Mesenchymal stem cell (in vitro differentiated cells and primary cell): Measurements from ENCODE around the gene MRGPRF.

ENCODE experiments used
- DNase-seq: peaks from one replicate; pipeline ENCODE4 v3.0.0-alpha.2; 2013
- H2AFZ ChIP-seq: one replicate; pipeline ENCODE4 v1.6.1; 2013; ENCODE audit warnings: low read depth, mild to moderate bottlenecking, control low read depth, inconsistent platforms, low read length, moderate library complexity
- H2AK5ac ChIP-seq: 2 replicates; pipeline ENCODE4 v1.6.1; 2013; ENCODE audit warnings: low read length, moderate library complexity, mild to moderate bottlenecking, inconsistent platforms; ENCODE audit not compliant: severe bottlenecking
- H2BK120ac ChIP-seq: one replicate; pipeline ENCODE4 v1.6.1; 2013; ENCODE audit warnings: low read depth, mild to moderate bottlenecking, inconsistent platforms, low read length, moderate library complexity
- H2BK12ac ChIP-seq, 2 experiments: one replicate each; pipeline ENCODE4 v1.6.1; 2013; ENCODE audit warnings: inconsistent platforms in 2 of 2, low read length in 2 of 2, mild to moderate bottlenecking in 2 of 2, moderate library complexity in 2 of 2, control low read depth in 1 of 2
- H2BK15ac ChIP-seq: one replicate; pipeline ENCODE4 v1.6.1; 2013; ENCODE audit warnings: mild to moderate bottlenecking, low read depth, inconsistent platforms; ENCODE audit not compliant: poor library complexity, severe bottlenecking
- H2BK5ac ChIP-seq: 2 replicates; pipeline ENCODE4 v1.6.1; 2013; ENCODE audit warnings: low read depth, mild to moderate bottlenecking, low read length, control low read depth, inconsistent platforms; ENCODE audit not compliant: poor library complexity, severe bottlenecking
- H3K14ac ChIP-seq, 2 experiments: one replicate each; pipeline ENCODE4 v1.6.1; 2013; ENCODE audit warnings: inconsistent platforms in 2 of 2, low read length in 2 of 2, control low read depth in 1 of 2, mild to moderate bottlenecking in 1 of 2, moderate library complexity in 1 of 2
- H3K18ac ChIP-seq, 2 experiments: one replicate each; pipeline ENCODE4 v1.6.1; 2013; ENCODE audit warnings: inconsistent platforms in 2 of 2, low read length in 2 of 2, control low read depth in 1 of 2, low read depth in 1 of 2, mild to moderate bottlenecking in 1 of 2
- H3K23ac ChIP-seq, 2 experiments: one replicate each; pipeline ENCODE4 v1.6.1; 2013; ENCODE audit warnings: inconsistent platforms in 2 of 2, low read length in 2 of 2, mild to moderate bottlenecking in 2 of 2, moderate library complexity in 2 of 2, control low read depth in 1 of 2
- H3K27ac ChIP-seq: 2 replicates; pipeline ENCODE4 v1.5.1; 2013; ENCODE audit warnings: mild to moderate bottlenecking, moderate library complexity, low read length, control low read depth, inconsistent platforms; ENCODE audit not compliant: poor library complexity, severe bottlenecking
- H3K27me3 ChIP-seq, 2 experiments: 2 replicates each; pipeline versions ENCODE4 v1.6.1 to v1.7.0; 2013; ENCODE audit warnings: low read length in 2 of 2, mild to moderate bottlenecking in 2 of 2, moderate library complexity in 2 of 2, control low read depth in 1 of 2, inconsistent platforms in 1 of 2; ENCODE audit not compliant: control insufficient read depth in 1 of 2, insufficient read depth in 1 of 2
- H3K36me3 ChIP-seq, 2 experiments: 2 replicates each; pipeline versions ENCODE4 v1.6.1 to v1.7.0; 2013; ENCODE audit warnings: low read length in 2 of 2, control low read depth in 1 of 2, inconsistent platforms in 1 of 2, low read depth in 1 of 2, mild to moderate bottlenecking in 1 of 2; ENCODE audit not compliant: insufficient read depth in 2 of 2, control insufficient read depth in 1 of 2
- H3K4ac ChIP-seq, 2 experiments: one replicate each; pipeline ENCODE4 v1.6.1; 2013; ENCODE audit warnings: inconsistent platforms in 2 of 2, low read length in 2 of 2, mild to moderate bottlenecking in 2 of 2, moderate library complexity in 2 of 2, control low read depth in 1 of 2, low read depth in 1 of 2
- H3K4me1 ChIP-seq: 2 replicates; pipeline ENCODE4 v1.6.1; 2013; ENCODE audit warnings: low read depth, low read length, control low read depth; ENCODE audit not compliant: control insufficient read depth, insufficient read depth
- H3K4me2 ChIP-seq: 2 replicates; pipeline ENCODE4 v1.6.1; 2013; ENCODE audit warnings: low read length, mild to moderate bottlenecking, inconsistent platforms; ENCODE audit not compliant: poor library complexity, severe bottlenecking
- H3K4me3 ChIP-seq, 2 experiments: 2 replicates each; pipeline versions ENCODE4 v1.5.1 to v1.7.0; 2013; ENCODE audit warnings: low read length in 2 of 2, mild to moderate bottlenecking in 2 of 2, control low read depth in 1 of 2, low read depth in 1 of 2; ENCODE audit not compliant: insufficient read depth in 1 of 2
- H3K79me1 ChIP-seq: replicated peaks from 2 replicates; pipeline ENCODE4 v1.6.1; 2013; ENCODE audit warnings: mild to moderate bottlenecking, control low read depth, low read length, inconsistent platforms; ENCODE audit not compliant: poor library complexity, severe bottlenecking
- H3K9ac ChIP-seq: 2 replicates; pipeline ENCODE4 v1.7.0; 2013; ENCODE audit warnings: mild to moderate bottlenecking, low read length, moderate library complexity
- H3K9me3 ChIP-seq: 2 replicates; pipeline ENCODE4 v1.7.0; 2013; ENCODE audit warnings: mild to moderate bottlenecking, low read length; ENCODE audit not compliant: control insufficient read depth
- H4K8ac ChIP-seq: one replicate; pipeline ENCODE4 v1.6.1; 2013; ENCODE audit warnings: inconsistent platforms, mild to moderate bottlenecking, low read length, moderate library complexity
- H4K91ac ChIP-seq: one replicate; pipeline ENCODE4 v1.6.1; 2013; ENCODE audit warnings: mild to moderate bottlenecking, low read length, inconsistent platforms
- WGBS: methylation state at CpG from one replicate; pipeline ENCODE4 v1.1.7; 2013; ENCODE audit warnings: mixed read lengths; 5-methylcytosine and 5-hydroxymethylcytosine counted together

The MRGPRF gene

DNA sequence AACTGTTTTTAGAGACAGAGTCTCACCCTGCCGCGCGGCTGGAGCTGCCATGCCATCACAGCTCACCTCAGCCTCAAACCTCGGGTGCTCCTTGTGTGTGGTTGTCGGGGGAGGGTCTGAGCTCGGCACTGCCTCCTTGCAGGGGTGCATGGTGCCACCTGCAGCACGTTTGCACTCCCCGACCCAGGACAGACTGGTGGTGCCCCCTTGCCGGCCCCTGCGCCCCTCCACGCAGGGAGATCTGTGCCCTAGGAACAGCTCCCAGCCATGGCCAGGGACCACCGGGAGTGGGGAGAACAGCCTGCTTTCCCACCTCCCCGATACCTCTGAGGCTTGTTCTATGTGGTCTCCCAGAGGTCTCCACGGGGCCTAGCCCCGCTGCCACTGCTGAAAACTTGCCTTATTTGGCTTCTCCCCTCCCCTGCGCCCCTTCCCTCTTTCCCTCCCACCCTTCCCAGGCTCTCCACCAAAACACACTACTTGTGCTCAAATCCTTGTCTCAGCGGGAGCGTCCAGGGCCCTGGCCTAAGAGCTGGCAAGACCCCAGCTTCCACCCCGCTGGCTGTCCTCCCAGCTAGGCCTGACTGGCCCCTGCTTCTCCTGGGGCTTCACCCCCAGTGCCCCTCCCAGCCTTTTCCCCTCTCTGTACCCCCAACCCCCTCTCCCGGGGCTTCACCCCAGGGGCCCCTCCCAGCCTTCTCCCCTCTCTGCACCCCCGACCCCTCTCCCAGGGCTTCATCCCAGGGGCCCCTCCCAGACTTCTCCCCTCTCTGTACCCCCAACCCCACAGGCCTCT lies 22.3 kb upstream of the MRGPRF start:
- Histone ChIP-seq H3K18ac (no peak overlapping the region), H3K4me2 (no peak overlapping the region), H3K36me3 (no peaks in the 10 kb centered on the region), H3K4ac (no peak overlapping the region), H3K4me1 (peaks cover 18% of the 10 kb centered on the region), H3K27ac (no peak overlapping the region), H2BK12ac (no peak overlapping the region), H2AK5ac (no peak overlapping the region), H3K27me3 (peaks cover 0 to 13% of the 10 kb centered on the region in 2 experiments), H2BK5ac (no peak overlapping the region), H3K14ac (no peak overlapping the region), H3K79me1 (no peaks in the 10 kb centered on the region), H3K9ac (peak overlapping the region; percentile 9), H2AFZ (no peak overlapping the region), H3K9me3 (no peaks in the 10 kb centered on the region), H2BK15ac (no peak overlapping the region), H4K8ac (no peak overlapping the region), H3K23ac (no peak overlapping the region), H3K4me3 (no peak overlapping the region), H2BK120ac (no peak overlapping the region), H4K91ac (no peak overlapping the region)
- DNase-seq, result no peak
- WGBS, result 84% methylated on average over 21 of the region's 21 CpGs

DNA sequence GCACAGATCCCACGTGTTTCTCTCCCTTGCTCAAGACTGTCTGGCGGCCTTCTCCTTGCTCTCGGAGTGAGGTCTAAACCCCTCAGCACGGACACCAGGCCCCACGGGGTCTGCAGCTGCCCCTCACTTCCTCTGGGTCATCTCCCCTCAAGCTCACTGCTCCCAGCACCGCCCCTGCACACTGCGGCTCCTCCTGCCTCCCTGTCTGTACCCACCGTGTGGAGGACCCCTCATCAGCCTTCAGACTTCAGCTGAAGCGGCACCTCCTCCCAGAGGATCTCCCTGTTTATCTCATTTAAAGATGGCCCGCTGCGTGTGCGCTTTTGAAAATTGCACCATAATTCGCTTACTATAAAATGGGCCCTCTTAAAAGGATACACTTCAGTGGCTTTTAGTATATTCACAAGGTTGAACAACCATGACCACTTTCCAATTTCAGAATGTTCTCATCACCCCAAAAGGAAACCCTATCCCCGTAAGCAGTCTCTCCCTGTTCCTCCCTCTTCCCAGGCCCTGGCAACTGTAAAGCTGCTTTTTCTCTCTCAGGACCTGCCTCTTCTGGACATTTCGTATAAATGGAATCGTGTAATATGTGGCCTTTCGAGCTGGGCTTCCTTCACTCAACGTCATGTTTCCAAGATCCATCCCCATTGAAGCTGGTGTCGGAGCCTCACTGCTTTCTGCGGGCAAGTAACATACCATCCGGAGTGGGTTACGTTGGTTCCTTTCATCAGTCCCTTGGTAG lies 21.2 kb upstream of the MRGPRF start:
- Histone ChIP-seq H3K27me3 (peaks cover 0 to 13% of the 10 kb centered on the region in 2 experiments), H3K23ac (no peak overlapping the region), H3K79me1 (no peaks in the 10 kb centered on the region), H3K27ac (no peak overlapping the region), H2BK12ac (no peak overlapping the region), H2AFZ (no peak overlapping the region), H4K91ac (no peak overlapping the region), H3K4ac (no peak overlapping the region), H3K36me3 (no peaks in the 10 kb centered on the region), H3K9me3 (no peaks in the 10 kb centered on the region), H2BK120ac (no peak overlapping the region), H3K9ac (no peak overlapping the region), H3K4me3 (no peak overlapping the region), H4K8ac (no peak overlapping the region), H2AK5ac (no peak overlapping the region), H3K14ac (no peak overlapping the region), H2BK15ac (no peak overlapping the region), H3K18ac (no peak overlapping the region), H3K4me1 (peaks cover 14% of the 10 kb centered on the region), H3K4me2 (no peak overlapping the region), H2BK5ac (no peak overlapping the region)
- 88% methylated on average over 20 of the region's 22 CpGs for WGBS
- no peak for DNase-seq

DNA sequence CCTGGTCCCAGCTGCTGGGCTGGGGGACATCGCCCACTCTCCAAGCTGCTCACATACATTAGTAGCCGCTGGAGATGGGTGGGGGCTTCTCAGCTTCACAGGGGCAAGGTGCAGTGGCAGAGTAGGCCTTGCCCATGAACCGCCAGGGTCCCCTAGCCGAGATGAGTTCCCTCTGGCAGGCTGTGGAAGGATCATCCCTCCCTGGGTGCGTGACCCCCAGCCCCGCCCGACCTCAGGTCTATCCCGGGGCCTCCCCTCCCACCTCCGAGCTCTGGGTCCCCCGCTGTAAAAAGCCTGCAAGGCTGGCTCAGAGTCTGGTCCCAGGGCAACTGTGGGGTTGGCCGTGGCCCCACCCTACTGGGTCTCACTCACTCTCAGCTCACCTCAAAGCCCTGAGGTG lies 20.4 kb upstream of the MRGPRF start:
- Histone ChIP-seq H3K4ac (no peak overlapping the region), H3K23ac (no peak overlapping the region), H3K4me2 (no peak overlapping the region), H3K36me3 (no peaks in the 10 kb centered on the region), H3K9me3 (no peaks in the 10 kb centered on the region), H3K4me3 (no peak overlapping the region), H2BK12ac (no peak overlapping the region), H2BK15ac (no peak overlapping the region), H3K27ac (no peak overlapping the region), H2BK5ac (no peak overlapping the region), H4K91ac (no peak overlapping the region), H3K18ac (no peak overlapping the region), H4K8ac (no peak overlapping the region), H2AK5ac (no peak overlapping the region), H2AFZ (no peak overlapping the region), H3K4me1 (peaks cover 14% of the 10 kb centered on the region), H2BK120ac (no peak overlapping the region), H3K9ac (no peak overlapping the region), H3K14ac (peak overlapping the region in 1 of 2 experiments; percentile 19), H3K27me3 (peaks cover 0 to 13% of the 10 kb centered on the region in 2 experiments), H3K79me1 (no peaks in the 10 kb centered on the region)
- WGBS, result 93% methylated on average over 11 of the region's 11 CpGs
- no peak for DNase-seq

DNA sequence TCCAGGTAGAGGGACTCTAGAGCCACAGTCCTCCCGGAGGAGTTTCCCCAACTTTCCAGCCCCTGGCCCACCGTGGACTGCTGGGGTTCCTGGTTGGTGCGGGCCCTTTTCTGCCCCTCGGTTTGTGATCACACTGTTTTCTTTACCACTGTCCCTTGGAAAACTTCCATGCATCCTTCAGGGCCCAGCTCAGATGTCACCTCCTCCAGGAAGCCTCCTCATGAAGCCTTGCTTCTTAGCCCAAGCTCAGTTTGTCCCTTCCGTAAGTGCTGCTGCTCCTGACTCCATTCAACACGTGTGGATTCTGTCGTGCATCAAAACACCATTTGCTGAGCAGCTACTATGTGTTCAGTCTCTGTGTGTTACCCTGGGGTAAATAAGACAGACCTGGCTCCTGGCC lies 19.8 kb upstream of the MRGPRF start:
- Histone ChIP-seq H3K27ac (no peak overlapping the region), H4K91ac (no peak overlapping the region), H2AK5ac (no peak overlapping the region), H3K23ac (no peak overlapping the region), H3K4me2 (no peak overlapping the region), H2BK5ac (no peak overlapping the region), H3K14ac (no peak overlapping the region), H3K9ac (no peak overlapping the region), H3K18ac (no peak overlapping the region), H2BK12ac (no peak overlapping the region), H4K8ac (no peak overlapping the region), H3K27me3 (peaks cover 0 to 13% of the 10 kb centered on the region in 2 experiments), H2BK15ac (no peak overlapping the region), H3K79me1 (no peaks in the 10 kb centered on the region), H3K9me3 (no peaks in the 10 kb centered on the region), H3K4ac (no peak overlapping the region), H3K4me1 (peaks cover 14% of the 10 kb centered on the region), H3K36me3 (no peaks in the 10 kb centered on the region), H3K4me3 (no peak overlapping the region), H2BK120ac (no peak overlapping the region), H2AFZ (no peak overlapping the region)
- WGBS, result 81% methylated on average over 7 of the region's 7 CpGs
- no peak for DNase-seq
